Skeletal muscle cell (primary cell): Measurements from ENCODE around the gene CIDEC.
"Not testable (repeated sequence)": the region's sequence is repeated elsewhere in the genome, so short reads cannot be mapped to it uniquely, and the experiment has no call there.

Experiments used
- DNase-seq: peaks from one replicate; pipeline ENCODE4 v3.0.0-alpha.2; 2010; ENCODE audit warnings: low read depth
- H3K4me3 ChIP-seq: 2 replicates; pipeline ENCODE4 v1.5.1; 2011; ENCODE audit warnings: low read depth, mild to moderate bottlenecking, control low read depth, low read length, moderate library complexity

The CIDEC gene

DNA sequence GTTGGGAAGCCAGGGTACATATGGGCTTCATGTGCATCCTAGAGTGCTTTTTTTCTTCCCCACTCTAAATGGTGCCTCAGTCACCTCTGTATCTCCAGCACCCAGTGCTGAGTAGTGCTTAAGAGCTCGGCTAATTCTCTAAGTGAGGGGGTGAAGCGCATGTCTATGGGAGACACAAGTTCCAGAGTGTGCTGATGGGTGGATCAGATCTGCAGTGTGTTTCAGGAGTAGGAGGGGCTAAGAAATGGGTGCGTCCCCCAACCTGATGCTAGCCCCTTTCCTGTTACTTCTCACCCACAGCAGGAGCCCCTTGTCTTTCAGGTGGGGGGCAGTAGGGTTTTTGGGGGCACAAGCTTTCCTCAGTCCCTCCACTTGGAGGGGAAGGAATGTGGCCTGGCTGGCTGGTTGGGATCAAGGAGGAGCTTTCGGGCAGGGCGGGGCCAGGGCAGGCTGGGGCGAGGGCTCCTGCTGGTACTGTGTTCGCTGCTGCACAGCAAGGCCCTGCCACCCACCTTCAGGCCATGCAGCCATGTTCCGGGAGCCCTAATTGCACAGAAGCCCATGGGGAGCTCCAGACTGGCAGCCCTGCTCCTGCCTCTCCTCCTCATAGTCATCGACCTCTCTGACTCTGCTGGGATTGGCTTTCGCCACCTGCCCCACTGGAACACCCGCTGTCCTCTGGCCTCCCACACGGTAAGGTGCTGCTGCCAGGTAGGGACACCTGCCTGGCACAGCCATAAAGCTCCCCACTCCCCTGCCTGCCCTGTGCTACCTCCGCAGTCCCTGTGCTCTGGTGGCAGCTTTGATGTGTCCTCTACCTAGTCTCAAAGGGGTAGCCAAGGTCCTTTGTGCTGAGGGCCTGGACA is 22.6 kb upstream of the CIDEC start, which contains the start of gene IL17RE:
Gene IL17RE (plus strand): TSS at position 477 of the 866 bp plus-strand sequence. CDS start 85 bp downstream, at position 562.
- peak within 1 kb of the TSS; percentile 32 for H3K4me3 ChIP-seq
- DNase-seq, result no peak

DNA sequence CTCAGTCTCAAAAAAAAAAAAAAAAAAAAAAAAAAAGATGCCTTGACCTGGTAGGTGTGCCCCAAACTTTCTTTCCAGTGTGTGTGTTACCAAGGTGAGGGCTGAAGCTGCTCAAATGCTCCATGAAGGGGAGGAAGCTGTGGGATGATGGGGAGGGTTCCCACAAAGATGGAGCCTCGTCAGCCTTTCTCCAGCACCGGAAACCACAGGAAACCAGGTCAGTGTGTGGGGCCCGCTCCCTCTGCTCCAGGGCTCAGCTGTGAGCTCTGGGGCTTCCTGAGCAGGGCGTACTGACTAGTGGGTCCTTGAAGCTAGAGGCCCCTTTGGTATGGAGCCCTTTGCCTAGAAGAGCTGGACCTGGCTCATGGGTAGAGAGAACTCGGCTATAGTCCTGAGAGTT is 21.9 kb upstream of the CIDEC start:
- no peak overlapping the region for H3K4me3 ChIP-seq
- DNase-seq, result no peak

DNA sequence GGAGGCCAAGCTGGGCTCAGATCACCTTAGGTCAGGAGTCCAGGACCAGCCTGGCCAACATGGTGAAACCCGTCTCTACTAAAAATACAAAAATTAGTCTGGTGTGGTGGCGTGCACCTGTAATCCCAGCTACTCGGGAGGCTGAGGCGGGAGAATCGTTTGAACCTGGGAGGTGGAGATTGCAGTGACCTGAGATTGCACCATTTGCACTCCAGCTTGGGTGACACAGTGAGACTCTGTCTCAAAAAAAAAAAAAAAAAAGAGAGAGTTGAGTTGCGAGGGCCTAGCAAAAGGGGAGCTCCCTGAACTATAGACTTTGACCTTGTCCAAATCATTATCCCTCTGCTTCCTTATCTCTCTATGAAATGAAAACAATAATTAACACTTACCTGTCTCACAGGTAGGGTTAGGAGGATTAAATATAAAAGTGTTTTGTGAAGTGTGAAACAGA is 20.9 kb upstream of the CIDEC start:
- DNase-seq, H3K4me3 ChIP-seq: not testable (repeated sequence)

DNA sequence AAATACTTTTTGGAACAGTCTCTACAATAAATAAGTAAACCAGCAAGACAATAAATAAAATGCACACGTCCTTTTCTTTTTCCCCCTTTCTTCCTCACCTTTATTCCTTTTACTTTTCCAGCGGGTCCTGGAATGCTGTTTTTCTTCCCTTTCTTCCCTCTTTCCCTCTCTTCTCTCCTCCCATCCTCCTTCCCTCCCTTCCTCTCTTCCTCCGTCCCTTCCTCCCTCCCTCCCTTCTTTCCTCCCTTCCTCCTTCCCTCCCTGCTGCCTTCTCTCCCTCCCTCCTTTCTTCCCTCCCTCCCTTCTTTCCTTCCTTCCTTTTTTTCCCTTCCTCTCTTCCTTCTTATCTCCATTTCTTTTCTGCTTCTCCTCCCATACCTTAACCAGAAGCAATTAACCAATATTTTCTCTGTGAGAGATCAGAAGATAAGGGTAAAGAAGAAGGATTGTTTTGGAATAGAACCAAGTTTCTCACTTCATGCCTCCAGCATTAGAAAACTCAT is 19.3 kb upstream of the CIDEC start:
- DNase-seq, result no peak
- no peak overlapping the region for H3K4me3 ChIP-seq

DNA sequence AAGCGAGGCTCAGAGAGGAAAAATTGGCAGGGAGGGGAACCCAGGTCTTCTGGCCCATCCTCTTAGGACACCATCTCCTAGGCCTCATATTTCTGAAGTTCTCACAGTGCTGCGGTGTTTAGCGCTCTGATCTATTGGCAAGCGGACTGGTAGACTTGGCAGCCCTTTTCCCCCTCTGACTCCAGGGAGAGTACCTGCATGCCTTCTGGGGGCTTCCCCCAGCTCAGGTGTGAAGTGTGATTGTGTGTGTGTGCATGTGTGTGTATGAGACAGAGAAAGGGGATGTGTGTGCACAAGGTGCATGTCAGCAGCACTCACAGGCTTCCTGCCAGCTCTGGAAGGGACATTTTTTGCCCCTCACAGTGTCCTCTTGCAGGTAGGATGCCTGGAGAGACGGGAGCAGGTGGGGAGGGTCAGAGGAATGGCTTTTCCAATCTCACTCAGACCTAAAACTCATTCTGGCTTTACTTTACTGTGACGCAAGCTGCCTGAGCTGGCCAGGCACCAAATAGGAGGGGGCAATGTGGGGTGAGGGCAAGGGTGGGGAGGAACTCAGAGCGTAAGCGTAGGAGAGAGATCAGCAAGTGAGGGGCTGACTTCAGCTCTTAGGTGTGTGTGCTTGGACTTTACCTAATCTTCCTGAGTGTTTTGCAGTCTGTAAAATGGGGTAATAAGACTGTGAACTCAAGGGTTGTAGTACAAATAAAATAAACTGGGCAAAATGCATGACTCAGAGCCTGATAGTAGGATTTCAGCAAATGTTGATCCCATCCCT is 18.6 kb upstream of the CIDEC start:
- DNase-seq, result no peak
- H3K4me3 ChIP-seq, result no peak overlapping the region

DNA sequence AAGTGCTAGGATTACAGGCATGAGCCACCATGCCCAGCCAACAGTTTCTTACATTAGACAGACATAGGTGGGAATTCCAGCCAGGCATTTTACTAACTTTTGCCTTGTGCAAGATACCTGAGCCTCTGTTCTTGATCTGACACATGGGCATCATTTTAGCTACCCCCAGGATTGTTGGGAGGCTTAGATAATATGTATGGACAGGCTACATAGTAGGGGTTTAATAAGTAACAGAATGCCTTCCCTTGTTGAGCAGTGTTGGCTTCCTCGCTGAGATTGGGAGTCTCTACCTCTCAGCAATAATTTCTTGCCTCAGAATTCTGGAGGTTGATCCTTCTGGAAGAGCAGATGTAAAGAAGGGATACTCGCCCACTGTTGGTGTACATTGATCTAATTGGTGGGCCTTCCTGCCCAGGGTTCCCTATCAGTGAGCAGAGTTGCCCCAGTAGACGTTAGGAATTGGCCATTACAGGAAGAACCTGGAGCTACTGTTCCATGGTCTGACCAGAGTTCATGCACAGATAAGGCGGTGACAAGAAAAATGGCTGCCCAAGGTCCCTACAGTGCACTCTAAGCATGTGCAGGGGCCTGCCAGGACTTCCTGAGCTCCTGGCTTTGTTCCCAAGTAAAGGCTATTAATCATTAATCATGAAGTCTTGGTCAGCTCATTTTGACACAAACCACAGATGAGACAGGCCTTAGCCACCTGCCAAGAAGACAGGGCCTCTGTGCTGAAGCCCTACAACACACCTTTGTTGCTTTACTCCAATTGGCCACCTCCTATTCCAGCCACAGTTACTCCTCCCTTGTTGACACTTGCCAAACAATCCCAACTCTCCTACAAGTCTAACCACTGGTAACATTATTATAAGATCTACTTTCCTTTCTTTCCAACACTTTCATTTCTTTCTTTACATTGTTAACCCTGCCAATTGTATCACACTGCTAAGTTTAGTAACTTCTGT is 17.6 kb upstream of the CIDEC start:
- DNase-seq, result no peak
- no peak overlapping the region for H3K4me3 ChIP-seq

DNA sequence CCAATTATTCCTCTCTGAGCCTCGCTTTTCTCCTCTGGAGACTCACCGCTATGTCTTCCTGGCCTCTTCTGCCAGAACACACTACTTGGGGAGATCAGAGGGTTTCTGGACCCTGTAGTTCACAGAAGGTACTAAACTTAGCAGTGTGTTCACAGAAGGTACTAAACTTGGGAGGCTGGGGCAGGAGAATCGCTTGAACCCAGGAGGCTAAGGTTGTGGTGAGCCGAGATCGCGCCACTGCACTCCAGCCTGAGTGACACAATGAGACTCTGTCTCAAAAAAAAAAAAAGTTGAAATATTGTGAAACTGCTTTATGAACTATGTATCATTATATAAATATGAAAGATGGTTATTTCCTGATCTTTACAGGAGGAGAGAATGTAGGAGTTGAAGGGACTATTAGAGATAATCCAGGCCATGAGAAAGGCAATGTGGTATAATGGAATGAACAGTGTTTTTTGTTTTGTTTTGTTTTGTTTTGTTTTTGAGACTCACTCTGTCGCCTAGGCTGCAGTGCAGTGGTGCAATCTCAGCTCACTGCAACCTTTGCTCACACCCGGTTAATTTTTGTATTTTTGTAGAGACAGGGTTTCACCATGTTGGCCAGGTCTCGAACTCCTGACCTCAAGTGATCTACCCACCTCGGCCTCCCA is 16.8 kb upstream of the CIDEC start:
- not testable (repeated sequence) for H3K4me3 ChIP-seq, DNase-seq

DNA sequence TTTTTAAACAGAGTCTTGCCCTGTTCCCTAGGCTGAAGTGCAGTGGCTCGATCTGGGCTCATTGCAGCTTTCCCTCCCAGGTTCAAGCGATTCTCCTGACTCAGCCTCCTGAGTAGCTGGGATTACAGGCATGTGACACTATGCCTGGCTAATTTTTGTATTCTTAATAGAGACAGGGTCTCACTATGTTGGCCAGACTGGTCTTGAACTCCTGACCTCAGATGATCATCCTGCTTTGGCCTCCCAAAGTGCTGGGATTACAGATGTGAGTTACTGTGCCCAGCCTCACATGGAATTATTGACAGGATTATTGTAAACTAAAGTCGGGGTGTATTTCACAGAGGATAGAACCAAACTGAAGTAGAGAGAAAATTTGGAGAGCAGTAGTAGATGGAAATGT is 15.7 kb upstream of the CIDEC start:
- DNase-seq, H3K4me3 ChIP-seq: not testable (repeated sequence)

DNA sequence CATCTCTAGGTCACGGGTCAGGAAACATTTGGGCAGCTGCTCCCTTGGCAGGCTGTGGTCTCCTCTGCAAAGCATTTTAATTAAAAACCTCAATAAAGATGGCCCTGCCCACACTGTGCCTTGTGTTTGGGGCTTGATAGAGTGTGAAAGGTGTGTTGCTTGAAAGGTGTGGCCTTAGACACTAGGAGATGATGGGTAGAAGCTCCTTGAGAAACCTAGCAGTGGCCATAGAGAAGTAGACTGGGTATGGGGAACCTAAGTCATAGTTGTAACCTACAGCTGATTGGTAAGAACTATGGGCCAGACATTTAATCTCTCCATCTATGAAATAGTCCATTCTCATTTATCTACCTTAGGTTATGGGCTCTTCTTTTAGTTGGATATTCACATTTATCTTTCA is 13.7 kb upstream of the CIDEC start:
- no peak for DNase-seq
- no peak overlapping the region for H3K4me3 ChIP-seq

DNA sequence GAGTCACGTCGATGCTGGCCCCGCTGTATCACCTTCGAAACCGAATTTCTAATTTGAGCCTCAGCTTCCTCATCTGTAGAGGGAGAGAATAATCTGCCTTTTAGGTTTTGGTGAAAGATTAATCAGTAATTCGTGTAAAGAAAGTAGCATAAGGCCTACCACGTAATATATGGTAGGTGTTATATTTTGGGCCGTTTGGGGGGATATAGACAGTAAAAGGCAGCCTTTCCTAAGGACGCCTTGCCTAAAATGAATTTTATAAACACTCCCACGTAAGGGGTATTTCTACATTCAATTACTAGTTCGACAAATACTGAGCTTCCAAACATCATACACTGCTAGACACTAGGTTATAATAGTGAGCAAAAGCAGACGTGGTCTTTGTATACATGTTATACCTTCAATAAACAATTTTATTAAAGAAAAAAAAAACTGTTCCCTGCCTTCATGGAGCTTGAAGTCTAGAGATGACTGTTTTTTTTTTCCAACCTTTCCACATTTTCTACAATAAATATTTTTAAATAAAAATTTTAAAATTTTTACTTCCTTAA is 11.1 kb upstream of the CIDEC start:
- H3K4me3 ChIP-seq, result peak overlapping the region; percentile 92
- DNase-seq, result no peak

DNA sequence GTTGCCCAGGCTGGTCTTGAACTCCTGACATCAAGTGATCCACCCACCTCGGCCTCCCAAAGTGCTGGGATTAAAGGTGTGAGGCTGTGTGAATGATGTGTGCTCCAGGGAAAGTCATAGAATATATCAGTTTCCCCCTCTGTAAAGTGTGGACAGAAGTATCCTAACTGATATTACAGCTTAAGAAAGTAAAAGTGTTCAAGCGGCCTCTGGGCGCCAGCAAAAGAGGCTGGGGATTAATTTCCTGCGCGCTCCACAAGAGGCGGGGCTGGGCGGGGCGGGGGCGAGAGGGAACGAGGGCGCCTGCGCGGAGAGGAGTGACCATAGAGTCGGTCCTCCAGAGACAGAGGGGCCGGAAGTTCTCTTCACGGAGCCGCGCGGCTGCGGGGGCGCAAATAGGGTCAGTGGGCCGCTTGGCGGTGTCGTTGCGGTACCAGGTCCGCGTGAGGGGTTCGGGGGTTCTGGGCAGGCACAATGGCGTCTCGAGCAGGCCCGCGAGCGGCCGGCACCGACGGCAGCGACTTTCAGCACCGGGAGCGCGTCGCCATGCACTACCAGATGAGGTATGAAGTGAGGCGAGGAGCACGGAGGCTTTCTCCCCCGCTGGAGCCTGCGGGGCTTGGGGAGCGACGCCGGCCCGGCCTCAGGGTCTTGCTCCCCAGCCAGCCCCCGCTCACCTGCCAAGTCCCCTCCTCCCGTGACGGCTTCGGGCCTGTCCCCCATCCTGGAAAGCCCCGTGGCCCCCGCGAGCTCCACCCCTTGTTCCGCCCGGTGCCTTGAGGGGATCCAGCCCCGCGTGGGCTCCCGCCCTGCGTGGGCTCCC is 10.4 kb upstream of the CIDEC start, which contains the start of gene JAGN1:
Gene JAGN1 (plus strand): TSS at position 362 of the 823 bp plus-strand sequence. CDS start 113 bp downstream, at position 475.
- DNase-seq, result peak; percentile 56
- peak within 1 kb of the TSS; percentile 92 for H3K4me3 ChIP-seq

DNA sequence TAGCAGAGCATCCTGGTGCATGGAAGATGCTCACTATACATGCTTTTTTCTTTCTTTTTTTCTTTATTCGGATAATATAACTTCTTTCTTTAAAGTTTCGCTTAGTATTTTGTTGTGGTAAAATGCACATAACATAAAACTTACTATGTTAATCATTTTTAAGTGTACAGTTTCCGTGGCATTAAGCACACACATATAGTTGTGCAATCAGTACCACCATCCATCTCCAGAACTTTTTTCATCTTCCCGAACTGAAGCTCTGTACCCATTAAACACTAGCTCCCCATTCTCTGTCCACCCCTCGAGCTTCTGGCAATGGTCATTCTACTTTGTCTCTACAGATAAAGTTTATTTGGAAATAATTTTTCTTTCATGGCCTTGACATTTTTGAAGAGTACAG is 9.4 kb upstream of the CIDEC start:
- no peak for DNase-seq
- H3K4me3 ChIP-seq, result no peak overlapping the region

DNA sequence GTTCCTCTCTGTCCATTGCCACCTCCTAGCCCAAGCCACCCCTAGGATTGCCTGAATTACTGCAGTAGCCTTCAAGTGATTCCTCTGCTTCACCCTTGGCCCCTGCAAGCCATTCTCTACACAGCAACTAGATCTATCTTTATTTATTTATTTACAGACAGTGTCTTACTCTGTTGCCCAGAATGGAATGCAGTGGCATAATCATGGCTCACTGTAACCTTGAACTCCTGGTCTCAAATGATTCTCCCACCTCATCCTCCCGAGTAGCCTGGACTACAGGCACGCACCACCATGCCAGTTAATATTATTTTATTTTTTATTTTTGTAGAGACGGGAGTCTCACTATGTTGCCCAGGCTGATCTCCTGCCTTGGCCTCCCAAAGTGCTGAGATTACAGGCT is 8.5 kb upstream of the CIDEC start:
- no peak for DNase-seq
- no peak overlapping the region for H3K4me3 ChIP-seq

DNA sequence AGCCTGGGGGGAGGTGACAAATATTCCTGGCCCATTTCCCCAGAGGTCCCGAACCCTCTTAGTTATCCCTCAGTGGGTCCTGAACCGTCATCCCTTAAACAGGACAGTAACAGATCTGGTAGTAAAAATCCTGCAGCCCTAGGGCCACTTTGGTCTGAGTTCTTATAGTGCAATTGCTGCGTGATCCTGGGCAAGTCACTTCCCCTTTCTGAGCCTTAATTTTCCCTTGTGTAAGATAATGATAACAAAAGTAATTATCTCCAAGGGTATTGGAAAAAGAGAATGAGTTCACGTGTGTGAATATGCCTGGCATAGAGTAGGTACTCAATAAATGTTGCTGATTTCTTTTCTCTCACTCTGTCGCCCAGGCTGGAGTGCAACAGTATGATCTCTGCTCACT is 7.4 kb upstream of the CIDEC start:
- no peak for DNase-seq

DNA sequence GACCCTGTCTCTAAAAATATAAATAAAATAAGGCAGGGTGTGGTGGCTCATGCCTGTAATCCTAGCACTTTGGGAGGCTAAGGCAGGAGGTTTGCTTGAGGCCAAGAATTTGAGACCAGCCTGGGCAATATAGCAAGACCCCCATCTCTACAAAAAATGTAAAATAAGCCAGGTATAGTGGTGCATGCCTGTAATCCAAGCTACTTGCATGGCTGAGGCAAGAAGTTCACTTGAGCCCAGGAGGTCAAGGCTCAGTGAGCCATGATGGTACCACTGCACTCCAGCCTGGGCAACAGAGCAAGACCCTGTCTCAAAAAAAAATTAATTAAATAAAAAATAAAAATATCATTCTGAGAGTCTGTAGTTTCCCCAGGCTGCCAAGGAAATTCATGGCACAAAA is 6.3 kb upstream of the CIDEC start:
- no peak for DNase-seq

More for the DNA sequence above, 7.4 kb upstream of the CIDEC start:
- H3K4me3 ChIP-seq, result no peak overlapping the region

DNA sequence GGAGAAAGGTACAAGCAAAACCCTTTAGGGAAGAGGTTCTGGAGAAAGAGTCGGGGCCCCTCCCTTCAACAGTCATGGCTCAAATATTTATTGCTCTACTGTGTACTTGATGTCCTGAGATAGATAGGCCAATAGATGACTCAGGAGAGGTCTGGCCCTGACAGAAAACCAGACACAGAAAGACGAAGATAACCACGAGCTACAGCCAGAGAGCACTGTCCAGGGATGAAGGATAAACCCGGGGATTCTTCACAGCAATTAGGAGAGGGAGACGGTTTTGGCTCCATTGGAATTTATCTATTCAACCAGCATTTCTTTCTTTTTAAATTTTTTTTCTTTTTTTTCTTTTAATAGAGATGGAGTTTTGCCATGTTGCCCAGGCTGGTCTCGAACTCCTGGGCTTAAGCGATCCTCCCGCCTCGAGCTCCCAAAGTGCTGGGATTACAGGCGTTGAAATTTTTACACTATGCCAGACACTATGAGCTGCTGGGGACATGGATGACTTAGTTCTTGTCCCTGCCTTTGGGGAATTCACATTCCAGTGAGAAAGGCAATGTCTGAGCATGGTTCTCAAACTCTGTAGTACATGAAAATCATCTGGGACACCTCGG is 4.6 kb upstream of the CIDEC start:
- DNase-seq, result peak; percentile 76
- H3K4me3 ChIP-seq, result no peak overlapping the region

More for the DNA sequence above, 6.3 kb upstream of the CIDEC start:
- no peak overlapping the region for H3K4me3 ChIP-seq
